GM12891 (cell line): ENCODE measurements around the gene NDUFA8.

Experiments
- PAX5 ChIP-seq: IDR thresholded peaks from 2 replicates; pipeline ENCODE4 v1.6.1; 2011; ENCODE audit warnings: low read length, moderate library complexity, mild to moderate bottlenecking; ENCODE audit not compliant: insufficient read depth, severe bottlenecking
- POLR2A ChIP-seq: IDR thresholded peaks from 2 replicates; pipeline ENCODE4 v1.6.1; 2011; ENCODE audit warnings: low read depth, low read length, control low read depth
- TAF1 ChIP-seq: IDR thresholded peaks from 2 replicates; pipeline ENCODE4 v1.6.1; 2011; ENCODE audit warnings: low read depth, low read length, control low read depth

- TF ChIP-seq PAX5: no peak
- TF ChIP-seq TAF1: no peak
- TF ChIP-seq POLR2A: no peak
Measured at GRCh38 chr9:122179054-122179689, 19.6 kb upstream of the NDUFA8 start.
